GM21526 (cell line): ENCODE measurements around the gene TAF1L.
"Not testable (repeated sequence)": the region's sequence is repeated elsewhere in the genome, so short reads cannot be mapped to it uniquely, and the experiment has no call there.

ENCODE experiments used
- ATAC-seq: cut with Tn5 transposase; IDR thresholded peaks from one replicate; pipeline ENCODE4 v1.9.1; 2021; ENCODE audit warnings: moderate library complexity; ENCODE audit not compliant: unreplicated experiment, low FRiP score

Gene TAF1L, protein sequence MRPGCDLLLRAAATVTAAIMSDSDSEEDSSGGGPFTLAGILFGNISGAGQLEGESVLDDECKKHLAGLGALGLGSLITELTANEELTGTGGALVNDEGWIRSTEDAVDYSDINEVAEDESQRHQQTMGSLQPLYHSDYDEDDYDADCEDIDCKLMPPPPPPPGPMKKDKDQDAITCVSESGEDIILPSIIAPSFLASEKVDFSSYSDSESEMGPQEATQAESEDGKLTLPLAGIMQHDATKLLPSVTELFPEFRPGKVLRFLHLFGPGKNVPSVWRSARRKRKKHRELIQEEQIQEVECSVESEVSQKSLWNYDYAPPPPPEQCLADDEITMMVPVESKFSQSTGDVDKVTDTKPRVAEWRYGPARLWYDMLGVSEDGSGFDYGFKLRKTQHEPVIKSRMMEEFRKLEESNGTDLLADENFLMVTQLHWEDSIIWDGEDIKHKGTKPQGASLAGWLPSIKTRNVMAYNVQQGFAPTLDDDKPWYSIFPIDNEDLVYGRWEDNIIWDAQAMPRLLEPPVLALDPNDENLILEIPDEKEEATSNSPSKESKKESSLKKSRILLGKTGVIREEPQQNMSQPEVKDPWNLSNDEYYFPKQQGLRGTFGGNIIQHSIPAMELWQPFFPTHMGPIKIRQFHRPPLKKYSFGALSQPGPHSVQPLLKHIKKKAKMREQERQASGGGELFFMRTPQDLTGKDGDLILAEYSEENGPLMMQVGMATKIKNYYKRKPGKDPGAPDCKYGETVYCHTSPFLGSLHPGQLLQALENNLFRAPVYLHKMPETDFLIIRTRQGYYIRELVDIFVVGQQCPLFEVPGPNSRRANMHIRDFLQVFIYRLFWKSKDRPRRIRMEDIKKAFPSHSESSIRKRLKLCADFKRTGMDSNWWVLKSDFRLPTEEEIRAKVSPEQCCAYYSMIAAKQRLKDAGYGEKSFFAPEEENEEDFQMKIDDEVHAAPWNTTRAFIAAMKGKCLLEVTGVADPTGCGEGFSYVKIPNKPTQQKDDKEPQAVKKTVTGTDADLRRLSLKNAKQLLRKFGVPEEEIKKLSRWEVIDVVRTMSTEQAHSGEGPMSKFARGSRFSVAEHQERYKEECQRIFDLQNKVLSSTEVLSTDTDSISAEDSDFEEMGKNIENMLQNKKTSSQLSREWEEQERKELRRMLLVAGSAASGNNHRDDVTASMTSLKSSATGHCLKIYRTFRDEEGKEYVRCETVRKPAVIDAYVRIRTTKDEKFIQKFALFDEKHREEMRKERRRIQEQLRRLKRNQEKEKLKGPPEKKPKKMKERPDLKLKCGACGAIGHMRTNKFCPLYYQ (N-terminal part only)

DNA sequence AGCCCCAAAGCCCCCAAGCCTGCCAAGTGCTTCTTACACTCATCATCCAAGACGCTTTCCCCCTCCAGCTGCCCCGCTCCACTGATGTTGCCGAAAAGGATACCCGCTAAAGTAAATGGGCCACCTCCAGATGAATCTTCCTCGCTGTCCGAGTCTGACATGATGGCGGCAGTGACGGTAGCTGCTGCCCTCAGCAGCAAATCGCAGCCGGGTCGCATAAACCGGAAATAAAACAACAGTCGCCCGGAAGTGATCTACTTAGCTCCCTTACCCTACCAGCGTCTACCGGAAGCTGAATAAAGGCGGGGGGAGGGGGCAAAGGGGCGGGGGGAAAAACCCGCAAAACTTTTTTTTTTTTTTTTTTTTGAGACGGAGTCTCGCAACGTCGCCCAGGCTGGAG is at the start of gene TAF1L:
TSS of gene TAF1L (minus strand) at position 308 of the 400 bp plus-strand sequence. CDS start at position 218, 90 bp downstream.
- no peak for ATAC-seq

DNA sequence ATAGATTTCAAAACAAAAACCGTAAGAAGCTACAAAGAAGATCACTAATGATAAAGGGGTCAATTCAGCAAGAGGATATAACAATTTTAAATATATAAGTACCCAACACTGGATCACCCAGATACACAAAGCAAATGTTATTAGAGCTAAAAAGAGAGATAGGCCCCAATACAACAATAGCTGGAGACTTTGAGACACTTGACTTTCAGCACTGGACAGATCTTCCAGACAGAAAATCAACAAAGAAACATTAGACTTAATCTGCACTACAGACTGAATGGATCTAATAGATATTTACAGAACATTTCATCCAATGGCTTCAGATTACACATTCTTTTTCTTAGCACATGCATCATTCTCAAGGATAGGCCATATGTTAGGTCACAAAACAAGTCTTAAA is 46.3 kb upstream of the TAF1L start:
- no peak for ATAC-seq

DNA sequence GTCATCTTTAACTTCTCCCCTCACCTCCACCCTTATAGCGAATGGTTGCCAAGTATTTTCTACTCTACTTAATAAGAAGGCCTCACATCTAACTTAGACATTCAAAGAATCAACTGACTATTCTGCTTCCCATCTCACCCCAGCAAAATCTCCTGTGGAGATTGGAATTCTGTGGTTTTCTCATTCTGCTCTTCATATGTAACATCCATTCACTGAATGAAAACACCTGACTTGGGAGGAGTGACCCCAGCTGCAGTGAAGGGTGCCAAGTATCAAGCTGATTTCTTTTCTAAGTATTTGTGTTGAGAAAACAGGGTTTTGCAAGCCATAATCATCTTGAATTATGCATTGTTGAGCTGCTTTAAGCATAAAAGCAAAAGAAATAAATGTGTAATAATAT is 42.5 kb upstream of the TAF1L start:
- ATAC-seq: no peak

DNA sequence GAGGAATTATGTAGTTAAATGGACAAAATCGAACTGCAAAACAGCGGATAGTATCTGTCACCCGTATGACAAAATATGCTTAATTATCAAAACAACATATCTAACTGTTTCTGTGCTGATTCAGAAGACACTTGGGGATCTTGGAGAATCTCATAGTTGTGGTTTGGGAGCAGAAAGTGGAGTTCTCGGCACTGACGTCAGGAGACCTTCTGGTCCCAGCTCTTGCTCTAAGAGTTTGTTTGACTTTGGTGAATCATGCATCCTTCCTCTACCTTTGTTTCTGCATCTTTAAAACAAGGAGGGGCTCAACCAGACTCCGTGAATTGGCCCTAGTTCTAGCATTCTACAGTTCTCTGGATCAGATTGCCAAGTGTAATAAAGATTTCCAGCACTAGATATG is 37.0 kb upstream of the TAF1L start:
- ATAC-seq: no peak

DNA sequence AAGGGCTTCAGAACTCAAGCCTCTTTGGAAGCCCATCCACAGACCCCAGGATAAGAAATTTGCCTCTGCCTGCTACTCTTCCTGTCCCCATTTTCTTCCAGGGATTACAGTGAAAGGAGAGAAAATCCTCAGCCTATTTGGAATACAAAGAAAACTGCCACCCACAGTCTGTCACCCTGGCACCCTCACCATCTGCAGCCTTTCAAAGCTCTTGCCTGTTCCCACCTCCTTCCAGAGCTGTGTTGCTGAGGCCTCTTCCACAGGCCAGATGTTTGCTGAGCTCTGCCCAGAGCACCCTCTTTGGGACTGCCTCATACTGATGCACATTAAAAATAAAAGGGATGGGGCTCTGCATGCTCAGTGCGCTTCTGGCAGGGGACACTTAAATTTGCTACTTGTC is 35.9 kb upstream of the TAF1L start:
- ATAC-seq: no peak

DNA sequence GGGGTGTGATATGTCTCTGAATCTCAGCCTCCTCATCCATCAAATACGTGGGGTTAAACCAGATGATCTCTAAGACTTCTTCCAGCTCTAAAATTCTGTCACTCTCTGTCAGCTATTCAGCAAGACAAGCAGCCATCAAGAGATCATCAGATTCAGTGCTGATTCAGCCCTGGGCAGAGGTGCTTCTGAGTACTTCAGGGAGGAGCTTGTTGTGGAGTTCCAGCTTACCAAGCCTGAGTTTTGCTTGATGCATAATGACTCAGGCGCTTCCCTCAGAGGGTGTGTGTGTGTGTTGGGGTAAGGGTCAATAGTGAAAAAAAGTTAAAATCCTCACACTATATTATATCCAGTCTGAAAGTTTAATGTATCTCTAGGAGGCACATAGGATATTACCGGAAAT is 29.6 kb upstream of the TAF1L start:
- no peak for ATAC-seq

DNA sequence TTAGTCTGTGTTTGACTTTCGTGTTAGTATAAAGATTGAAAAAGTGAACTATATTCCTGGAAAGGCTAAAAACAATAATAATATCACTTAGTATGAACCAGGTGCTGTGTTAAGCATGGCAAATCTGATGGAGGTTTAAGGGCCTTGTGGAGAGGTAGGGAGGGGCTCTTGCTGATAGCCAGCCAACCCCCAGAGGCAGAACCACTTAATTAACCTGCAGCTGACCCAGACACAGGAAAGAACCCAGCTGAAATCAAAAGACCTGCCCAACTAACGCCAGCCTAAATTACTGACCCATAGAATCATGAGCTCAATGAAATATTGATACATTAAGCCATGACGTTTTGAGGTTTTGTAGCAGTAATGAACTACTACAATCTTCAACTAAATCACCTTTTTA is 28.3 kb upstream of the TAF1L start:
- no peak for ATAC-seq

DNA sequence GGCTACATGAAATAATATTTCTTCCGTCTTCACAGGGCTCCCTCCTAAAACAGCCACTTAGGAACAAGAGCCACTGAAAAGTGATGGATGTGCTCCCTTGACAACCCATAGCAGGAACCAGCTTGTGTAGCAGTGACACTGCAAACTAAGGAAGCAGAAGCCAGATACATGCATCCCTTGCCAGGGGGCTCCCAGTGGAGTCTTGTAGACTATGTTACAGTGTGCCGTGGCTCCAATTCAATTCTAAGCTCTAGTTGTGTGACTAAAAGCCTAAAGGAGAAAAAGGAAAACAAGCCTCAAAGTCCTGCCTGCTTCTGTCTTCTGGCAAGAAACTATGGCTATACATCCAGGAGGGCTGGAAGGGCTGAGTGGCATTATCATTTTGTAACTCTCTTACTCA is 12.2 kb upstream of the TAF1L start:
- no peak for ATAC-seq

DNA sequence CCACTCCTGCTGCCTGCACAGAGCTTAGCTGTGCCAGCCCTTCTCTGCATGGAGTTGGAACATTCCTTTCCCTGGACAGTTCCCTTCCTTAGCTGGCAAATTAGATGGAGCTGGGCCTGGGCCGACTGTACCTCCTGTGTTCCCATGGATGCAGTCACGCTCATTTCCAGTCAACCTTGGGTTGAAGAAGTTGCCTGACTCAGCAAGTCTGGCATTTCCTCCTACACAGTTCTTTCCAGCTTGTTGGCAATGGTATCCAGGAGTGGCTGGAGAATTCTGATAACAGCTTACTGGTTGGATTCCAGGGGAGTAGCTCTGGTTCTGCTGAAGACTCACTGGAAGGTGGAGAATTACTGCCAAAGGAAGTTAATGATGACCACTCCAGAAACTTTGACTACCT is 9.2 kb upstream of the TAF1L start:
- ATAC-seq: no peak

DNA sequence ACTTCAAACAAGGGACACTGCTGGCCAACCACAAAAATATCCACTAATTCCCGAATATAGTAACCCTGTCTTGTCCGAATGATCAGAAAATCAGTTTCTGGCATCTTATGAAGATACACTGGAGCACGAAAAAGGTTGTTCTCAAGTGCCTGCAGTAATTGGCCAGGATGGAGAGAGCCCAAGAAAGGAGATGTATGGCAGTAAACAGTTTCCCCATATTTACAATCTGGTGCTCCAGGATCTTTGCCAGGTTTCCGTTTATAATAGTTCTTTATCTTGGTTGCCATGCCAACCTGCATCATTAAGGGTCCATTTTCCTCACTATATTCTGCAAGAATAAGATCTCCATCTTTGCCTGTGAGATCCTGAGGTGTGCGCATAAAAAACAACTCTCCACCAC is 2.3 kb downstream of the TAF1L start:
- not testable (repeated sequence) for ATAC-seq

DNA sequence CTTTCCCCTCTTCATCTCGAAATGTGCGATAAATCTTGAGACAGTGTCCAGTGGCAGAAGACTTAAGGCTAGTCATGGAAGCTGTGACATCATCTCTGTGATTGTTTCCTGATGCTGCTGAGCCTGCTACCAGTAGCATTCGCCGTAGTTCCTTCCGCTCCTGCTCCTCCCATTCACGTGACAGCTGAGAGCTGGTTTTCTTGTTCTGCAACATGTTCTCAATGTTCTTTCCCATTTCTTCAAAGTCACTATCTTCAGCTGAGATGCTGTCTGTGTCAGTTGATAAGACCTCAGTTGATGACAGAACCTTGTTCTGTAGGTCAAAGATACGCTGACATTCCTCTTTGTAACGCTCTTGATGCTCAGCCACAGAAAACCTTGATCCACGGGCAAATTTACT is 3.5 kb downstream of the TAF1L start:
- ATAC-seq: no peak

DNA sequence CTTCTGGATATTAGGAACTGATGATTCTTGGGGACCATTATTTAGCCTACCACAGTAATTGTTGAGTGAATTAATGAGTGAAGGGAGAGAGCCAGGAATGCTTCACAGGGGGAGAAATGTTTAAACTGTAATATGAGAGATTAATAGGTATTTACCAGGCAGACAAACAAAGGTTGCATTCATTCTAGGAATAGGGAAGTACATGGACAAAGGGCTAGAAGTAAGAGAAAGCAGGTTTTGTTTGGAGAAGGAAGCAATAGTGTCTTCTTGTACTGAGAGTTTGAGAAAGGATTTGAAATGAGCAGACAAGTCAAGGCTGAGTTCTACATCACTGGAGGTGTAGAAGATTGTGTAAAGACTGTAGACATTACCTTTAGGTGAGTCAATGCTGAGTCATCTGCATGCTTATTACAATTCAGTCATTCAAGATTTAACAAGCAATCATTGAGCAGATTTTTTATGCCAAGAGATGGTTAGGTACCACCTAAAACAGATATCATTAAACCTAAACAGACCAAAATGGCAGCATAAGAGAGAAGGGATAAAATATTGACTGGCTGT is 8.0 kb downstream of the TAF1L start:
- ATAC-seq: no peak

DNA sequence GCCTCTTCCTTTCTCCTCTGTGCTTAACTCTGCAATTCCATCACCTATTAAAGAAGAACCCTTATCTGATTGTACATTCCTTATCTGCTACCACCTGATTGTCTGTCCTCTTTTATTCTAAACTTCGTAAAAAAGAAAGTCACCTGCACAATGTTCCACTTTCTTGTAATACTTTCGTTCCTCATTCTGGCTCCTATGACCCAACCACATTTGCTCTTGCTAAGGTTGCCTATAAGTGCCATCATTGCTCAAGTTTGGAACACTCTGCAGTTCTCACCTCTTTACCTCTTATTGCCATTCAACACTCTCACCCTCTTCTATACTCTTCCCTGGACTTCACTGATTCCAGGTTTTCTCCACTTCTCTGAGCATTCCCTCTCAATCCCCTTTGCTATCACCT is 10.1 kb downstream of the TAF1L start:
- ATAC-seq: no peak

DNA sequence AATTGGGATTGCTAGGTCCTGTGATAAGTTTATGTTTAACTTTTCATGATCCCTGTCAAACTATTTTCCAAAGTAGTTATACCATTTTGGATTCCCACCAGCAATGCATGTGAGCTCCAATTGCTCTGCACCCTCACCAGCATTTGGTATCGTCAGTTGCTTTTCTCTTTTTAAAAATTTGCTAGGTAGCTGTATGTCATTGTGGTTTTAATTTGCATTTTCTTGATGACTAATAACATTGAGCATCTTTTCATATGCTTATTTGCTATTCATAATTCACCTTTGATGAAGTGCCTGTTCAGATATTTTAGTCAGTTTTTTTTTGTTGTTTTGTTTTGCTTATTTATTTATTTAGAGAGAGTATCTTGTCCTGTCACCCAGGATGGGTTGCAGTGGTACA is 12.5 kb downstream of the TAF1L start:
- ATAC-seq: no peak

DNA sequence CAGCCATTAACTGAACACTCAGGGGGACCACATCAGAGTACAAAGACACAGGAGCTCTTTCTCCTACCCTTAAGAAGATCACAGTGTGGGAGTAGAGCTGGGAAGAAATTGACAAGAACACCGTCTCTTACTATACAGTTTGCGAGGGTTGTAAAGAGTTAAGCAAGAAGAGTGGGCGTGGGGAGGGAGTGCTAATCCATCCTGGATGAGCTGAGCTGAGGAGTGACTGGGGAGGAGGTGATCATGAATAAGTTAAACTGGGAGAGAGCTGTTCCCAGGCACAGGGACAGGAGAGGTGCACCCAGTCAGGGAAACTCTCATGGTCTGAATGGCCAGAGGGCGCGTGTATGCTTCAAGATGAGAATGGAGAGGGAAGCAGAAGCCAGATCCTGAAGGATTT is 17.2 kb downstream of the TAF1L start:
- ATAC-seq: no peak

DNA sequence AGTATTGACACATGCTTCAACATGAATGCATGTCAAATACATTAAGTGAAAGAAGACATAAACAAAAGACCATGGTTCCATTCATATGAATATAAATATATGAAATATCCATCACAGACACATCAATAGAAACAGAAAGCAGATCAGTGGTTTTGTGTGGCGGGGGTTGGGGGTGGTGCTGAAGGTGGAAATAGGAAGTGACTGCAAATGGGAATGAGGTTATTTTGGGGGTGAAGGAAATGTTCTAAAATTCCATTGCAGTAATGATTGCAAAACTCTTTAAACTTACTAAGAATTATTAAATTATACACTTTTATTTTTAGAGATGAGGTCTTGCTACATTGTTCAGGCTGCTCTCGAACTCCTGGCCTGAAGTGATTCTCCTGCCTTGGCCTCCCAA is 28.7 kb downstream of the TAF1L start:
- ATAC-seq: no peak

DNA sequence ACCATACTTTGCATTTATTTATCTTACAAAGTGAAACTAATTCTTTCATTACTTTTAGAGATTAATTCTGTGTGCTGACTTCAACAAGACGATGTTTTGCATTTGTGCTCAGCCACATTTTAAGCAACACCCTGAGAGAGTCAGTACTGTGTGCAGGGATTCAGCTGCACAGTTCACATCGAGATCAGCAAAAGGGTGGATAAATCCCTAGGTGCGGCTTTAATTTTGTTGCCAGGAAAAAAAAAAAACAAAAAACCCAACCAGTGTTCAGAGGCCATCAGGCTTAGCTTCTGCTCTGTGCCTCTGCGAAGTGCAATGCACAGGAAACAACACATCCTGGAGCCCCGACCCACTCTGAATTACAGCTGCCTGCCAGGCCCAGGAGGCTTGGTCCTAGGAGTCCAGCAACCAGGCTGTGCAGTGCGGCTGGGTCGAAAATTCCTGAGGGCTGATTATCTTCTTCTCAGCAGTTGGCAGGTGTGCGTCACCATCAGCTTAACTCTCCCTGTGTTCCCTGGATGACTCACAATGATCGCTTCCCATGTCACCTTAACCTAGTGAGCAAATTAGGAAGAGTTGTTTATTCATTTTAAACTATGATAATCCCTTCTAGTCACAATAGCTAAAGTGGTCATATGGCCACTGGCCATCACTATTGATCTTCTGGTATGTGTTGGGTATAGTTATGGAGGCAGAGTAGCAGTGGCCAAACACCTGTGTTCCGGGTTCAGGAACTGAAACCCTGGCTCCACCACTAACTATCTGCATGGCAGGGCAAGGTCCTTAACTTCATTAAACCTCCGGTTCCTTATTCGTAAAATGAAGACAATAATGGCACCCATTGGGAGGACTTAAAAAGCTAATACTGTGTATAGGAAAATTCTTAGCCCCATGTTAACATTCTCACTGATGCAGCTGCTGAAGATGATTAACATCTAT is 31.3 kb downstream of the TAF1L start:
- peak; percentile 87 for ATAC-seq

DNA sequence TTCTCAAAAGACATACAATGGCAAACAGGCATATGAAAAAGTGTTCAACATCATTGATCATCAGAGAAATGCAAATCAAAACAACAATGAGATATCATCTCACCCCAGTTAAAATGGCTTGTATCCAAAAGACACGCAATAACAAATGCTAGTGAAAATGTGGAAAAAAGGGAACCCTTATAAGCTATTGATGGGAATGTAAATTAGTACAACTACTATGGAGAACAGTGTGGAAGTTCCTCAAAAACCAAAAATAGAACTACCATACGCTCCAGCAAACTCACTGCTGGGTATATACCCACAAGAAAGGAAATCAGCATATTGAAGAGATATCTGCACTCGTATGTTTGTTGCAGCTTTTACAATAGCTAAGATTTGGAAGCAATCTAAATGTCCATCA is 36.4 kb downstream of the TAF1L start:
- ATAC-seq: not testable (repeated sequence)

DNA sequence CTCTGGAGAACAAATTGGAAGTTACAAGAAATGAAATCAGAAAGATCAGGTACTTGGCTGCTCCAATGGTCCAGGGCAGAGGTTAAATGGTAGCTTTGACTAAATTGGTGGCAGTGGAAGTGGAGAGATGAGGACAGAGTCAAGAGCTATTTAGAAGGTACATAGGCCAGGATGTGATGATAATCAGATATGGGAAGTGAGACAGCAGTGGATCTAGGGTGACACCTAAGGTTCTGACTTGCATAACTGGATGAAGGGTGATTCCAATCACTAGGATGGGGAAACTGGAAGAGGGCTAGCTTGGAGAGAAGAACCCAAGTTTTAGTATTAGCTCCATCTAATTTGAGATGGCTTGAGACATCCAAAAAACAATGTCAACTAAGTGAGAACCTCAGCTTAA is 38.5 kb downstream of the TAF1L start:
- ATAC-seq: no peak
